Central memory CD4-positive, alpha-beta T cell (primary cell): ENCODE measurements around the gene SIAH1.
"Not testable (repeated sequence)": the region's sequence is repeated elsewhere in the genome, so short reads cannot be mapped to it uniquely, and the experiment has no call there.

Source experiments
- DNase-seq: peaks from one replicate; pipeline ENCODE4 v3.0.0; 2022

SIAH1 gene

GRCh38 chr16:48330841-48331192 lies 54.4 kb downstream of the SIAH1 start:
- DNase-seq, result no peak

GRCh38 chr16:48330189-48330840 lies 54.9 kb downstream of the SIAH1 start:
- DNase-seq, result no peak

GRCh38 chr16:48329138-48329537 lies 56.1 kb downstream of the SIAH1 start:
- DNase-seq, result no peak

- DNase-seq, result no peak
Measured at GRCh38 chr16:48326915-48327314, 58.3 kb downstream of the SIAH1 start.

- no peak for DNase-seq
Measured at GRCh38 chr16:48323783-48324775, 61.1 kb downstream of the SIAH1 start.

GRCh38 chr16:48321317-48322036 lies 63.7 kb downstream of the SIAH1 start:
- no peak for DNase-seq

GRCh38 chr16:48318630-48319029 lies 66.6 kb downstream of the SIAH1 start:
- DNase-seq, result peak; percentile 65

GRCh38 chr16:48317614-48318315 lies 67.4 kb downstream of the SIAH1 start:
- DNase-seq, result no peak

GRCh38 chr16:48317026-48317425 lies 68.2 kb downstream of the SIAH1 start:
- no peak for DNase-seq

- DNase-seq, result not testable (repeated sequence)
Measured at GRCh38 chr16:48313905-48314304, 71.3 kb downstream of the SIAH1 start.

GRCh38 chr16:48310908-48311641 lies 74.1 kb downstream of the SIAH1 start:
- DNase-seq, result no peak
